GM18526 (cell line): ENCODE results near the gene ABHD16B.

Experiments used
- POLR2A ChIP-seq: IDR thresholded peaks from 3 replicates; pipeline ENCODE4 v1.6.1; 2011; ENCODE audit not compliant: insufficient read length; ENCODE audit errors: extremely low read depth

The ABHD16B gene

GRCh38 chr20:63894358-63895201 lies 33.3 kb downstream of the ABHD16B start, which contains the start of gene DNAJC5:
Gene DNAJC5 (plus strand): TSS chr20:63895126. CDS start chr20:63928346, 33,220 bp downstream.
- TF ChIP-seq POLR2A, result peak; percentile 42

- no peak for TF ChIP-seq POLR2A
Observed at GRCh38 chr20:63895202-63895951, 34.1 kb downstream of the ABHD16B start.

- TF ChIP-seq POLR2A, result no peak
Observed at GRCh38 chr20:63895952-63896263, 34.6 kb downstream of the ABHD16B start.

GRCh38 chr20:63896264-63897105 lies 35.2 kb downstream of the ABHD16B start:
- no peak for TF ChIP-seq POLR2A

GRCh38 chr20:63897978-63898561 lies 36.8 kb downstream of the ABHD16B start:
- no peak for TF ChIP-seq POLR2A

- TF ChIP-seq POLR2A, result no peak
Observed at GRCh38 chr20:63898882-63899558, 37.7 kb downstream of the ABHD16B start.

- no peak for TF ChIP-seq POLR2A
Observed at GRCh38 chr20:63900413-63900812, 39.1 kb downstream of the ABHD16B start.

GRCh38 chr20:63903796-63904561 lies 42.7 kb downstream of the ABHD16B start:
- TF ChIP-seq POLR2A, result no peak

- TF ChIP-seq POLR2A, result no peak
Observed at GRCh38 chr20:63908008-63908682, 46.8 kb downstream of the ABHD16B start.

- no peak for TF ChIP-seq POLR2A
Observed at GRCh38 chr20:63911176-63911575, 49.9 kb downstream of the ABHD16B start.
